ENCODE data around the gene ZNF766.

DNA sequence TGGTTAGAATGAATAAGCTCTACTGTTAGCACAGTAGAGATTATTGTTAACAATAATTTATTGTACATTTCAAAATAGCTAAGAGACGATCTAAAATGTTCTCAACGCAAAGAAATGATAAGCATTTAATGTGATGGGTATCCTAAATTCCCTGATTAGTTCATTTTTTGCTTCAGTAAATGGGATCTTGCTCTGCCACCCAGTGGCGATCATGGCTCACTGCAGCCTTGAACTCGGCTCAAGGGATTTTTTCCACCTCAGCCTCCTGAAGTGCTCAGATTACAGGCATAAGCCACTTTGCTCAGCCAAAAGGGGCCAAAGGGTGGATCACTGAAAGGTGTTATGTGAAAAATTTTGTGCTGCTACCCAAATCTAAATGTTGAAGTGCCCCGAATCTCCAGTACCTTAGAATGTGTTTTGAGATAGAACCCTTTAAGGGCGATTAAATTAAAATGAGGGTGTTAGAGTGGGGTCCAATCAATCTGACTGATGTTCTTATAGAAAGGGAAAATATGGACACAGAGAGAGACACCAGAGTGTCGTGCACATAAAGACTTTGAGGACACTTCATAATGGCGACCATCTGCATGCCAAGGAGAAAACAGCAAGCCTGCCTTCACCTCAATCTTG lies 31.5 kb upstream of the ZNF766 start:
- TF ChIP-seq EZH2phosphoT487 (IDR thresholded peaks at IDR 0.05; ENCODE audit: borderline replicate concordance, low read length): no peak
- TF ChIP-seq, protein P1, sequence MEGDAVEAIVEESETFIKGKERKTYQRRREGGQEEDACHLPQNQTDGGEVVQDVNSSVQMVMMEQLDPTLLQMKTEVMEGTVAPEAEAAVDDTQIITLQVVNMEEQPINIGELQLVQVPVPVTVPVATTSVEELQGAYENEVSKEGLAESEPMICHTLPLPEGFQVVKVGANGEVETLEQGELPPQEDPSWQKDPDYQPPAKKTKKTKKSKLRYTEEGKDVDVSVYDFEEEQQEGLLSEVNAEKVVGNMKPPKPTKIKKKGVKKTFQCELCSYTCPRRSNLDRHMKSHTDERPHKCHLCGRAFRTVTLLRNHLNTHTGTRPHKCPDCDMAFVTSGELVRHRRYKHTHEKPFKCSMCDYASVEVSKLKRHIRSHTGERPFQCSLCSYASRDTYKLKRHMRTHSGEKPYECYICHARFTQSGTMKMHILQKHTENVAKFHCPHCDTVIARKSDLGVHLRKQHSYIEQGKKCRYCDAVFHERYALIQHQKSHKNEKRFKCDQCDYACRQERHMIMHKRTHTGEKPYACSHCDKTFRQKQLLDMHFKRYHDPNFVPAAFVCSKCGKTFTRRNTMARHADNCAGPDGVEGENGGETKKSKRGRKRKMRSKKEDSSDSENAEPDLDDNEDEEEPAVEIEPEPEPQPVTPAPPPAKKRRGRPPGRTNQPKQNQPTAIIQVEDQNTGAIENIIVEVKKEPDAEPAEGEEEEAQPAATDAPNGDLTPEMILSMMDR (IDR thresholded peaks at IDR 0.05; ENCODE audit: low read depth, low read length, poor library complexity, severe bottlenecking): peak; percentile 81
